ENCODE results near the gene CLEC2L.

DNA sequence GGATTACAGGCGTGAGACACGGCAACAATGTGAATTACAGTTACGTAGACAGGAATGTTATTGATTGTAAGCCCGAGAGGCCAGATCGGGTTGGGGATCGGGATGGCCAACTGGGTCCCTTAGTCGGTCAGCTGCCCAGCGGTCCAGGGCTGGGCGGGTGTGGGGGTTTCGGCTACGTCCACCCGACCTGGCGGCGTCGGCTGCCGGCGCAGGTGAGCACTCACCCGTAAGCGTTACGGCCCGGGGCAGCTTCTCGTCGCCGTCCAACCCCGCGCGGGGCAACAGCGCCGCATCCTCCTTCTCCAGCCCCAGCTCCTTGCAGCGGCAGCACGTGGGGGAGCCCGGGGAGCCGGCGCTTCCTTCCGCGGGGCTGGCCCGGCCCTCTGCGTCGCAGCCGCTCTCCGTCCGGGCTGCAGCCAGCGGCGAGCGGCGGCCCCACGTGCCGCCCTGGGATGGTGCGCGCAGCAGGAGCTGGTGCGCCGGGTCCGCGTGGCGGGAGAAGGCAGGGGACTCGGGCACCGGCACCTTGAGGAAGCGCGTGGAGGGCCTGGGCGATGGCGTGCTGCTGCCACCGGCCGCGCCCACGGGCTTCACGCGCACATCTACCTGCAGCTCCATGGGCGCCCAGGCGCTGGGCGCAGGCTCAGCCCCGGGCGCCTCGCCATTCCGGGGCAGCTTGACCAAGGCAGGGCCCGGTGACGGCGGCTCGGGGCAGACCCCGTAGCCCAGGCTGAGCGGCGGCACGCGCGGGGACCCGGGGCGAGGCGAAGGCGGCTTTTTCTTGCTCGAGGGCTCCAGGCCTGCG is 40.6 kb upstream of the CLEC2L start:
- TF ChIP-seq, protein P1, sequence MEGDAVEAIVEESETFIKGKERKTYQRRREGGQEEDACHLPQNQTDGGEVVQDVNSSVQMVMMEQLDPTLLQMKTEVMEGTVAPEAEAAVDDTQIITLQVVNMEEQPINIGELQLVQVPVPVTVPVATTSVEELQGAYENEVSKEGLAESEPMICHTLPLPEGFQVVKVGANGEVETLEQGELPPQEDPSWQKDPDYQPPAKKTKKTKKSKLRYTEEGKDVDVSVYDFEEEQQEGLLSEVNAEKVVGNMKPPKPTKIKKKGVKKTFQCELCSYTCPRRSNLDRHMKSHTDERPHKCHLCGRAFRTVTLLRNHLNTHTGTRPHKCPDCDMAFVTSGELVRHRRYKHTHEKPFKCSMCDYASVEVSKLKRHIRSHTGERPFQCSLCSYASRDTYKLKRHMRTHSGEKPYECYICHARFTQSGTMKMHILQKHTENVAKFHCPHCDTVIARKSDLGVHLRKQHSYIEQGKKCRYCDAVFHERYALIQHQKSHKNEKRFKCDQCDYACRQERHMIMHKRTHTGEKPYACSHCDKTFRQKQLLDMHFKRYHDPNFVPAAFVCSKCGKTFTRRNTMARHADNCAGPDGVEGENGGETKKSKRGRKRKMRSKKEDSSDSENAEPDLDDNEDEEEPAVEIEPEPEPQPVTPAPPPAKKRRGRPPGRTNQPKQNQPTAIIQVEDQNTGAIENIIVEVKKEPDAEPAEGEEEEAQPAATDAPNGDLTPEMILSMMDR (IDR thresholded peaks at IDR 0.05; ENCODE audit: low read length): no peak
- no peak for TF ChIP-seq EZH2 (IDR thresholded peaks at IDR 0.05; ENCODE audit: borderline replicate concordance, low read length)
